Testis (tissue), 3 donors: ENCODE results near the gene SERTAD3. TPM values are rescaled to one million over a fixed set of nuclear protein-coding genes. Genes with fewer than 3 reads are reported as not detected.
"Not testable (repeated sequence)": the region's sequence is repeated elsewhere in the genome, so short reads cannot be mapped to it uniquely, and the experiment has no call there.

Source experiments
- DNase-seq: peaks from one replicate; pipeline ENCODE4 v3.0.0-alpha.2; 2019
- H3K27ac ChIP-seq, 2 donors: fragments of 200-600 bp; sonication (generic); one replicate each; pipeline ENCODE4 v1.5.1; 2019
- H3K27me3 ChIP-seq: fragments of 200-600 bp; sonication (generic); one replicate; pipeline ENCODE4 v1.5.1; 2019
- H3K36me3 ChIP-seq: fragments of 200-600 bp; sonication (generic); one replicate; pipeline ENCODE4 v1.5.1; 2017; ENCODE audit warnings: low read depth; ENCODE audit errors: missing control alignments
- H3K4me1 ChIP-seq: fragments of 200-600 bp; sonication (generic); one replicate; pipeline ENCODE4 v1.5.1; 2019
- H3K4me3 ChIP-seq, 2 donors: fragments of 200-600 bp; sonication (generic); one replicate each; pipeline ENCODE4 v1.5.1; 2017 to 2019
- H3K9me3 ChIP-seq: fragments of 200-600 bp; sonication (generic); one replicate; pipeline ENCODE4 v1.5.1; 2017
- CTCF ChIP-seq, 3 experiments: fragments of 450-650 bp in 2 of 3; fragments of 200-600 bp in 1 of 3; sonication (generic) in 1 of 3; IDR thresholded peaks; one replicate each; pipeline ENCODE4 v1.5.1; 2016 to 2019; ENCODE audit warnings: antibody characterized with exemption in 3 of 3, mild to moderate bottlenecking in 2 of 3, moderate library complexity in 1 of 3
- POLR2A ChIP-seq: fragments of 450-650 bp; IDR thresholded peaks from one replicate; pipeline ENCODE4 v1.6.1; 2017; ENCODE audit warnings: antibody characterized with exemption, mild to moderate bottlenecking, moderate library complexity
- WGBS, 2 donors: methylation state at CpG; one replicate each; pipeline ENCODE4 v1.1.5; 2018; 5-methylcytosine and 5-hydroxymethylcytosine counted together
- intact Hi-C: fragments of 100-400 bp; cut with DNase I; formaldehyde crosslinking; loops from one replicate; pipeline ENCODE4 v1.15.1; 2023; ENCODE audit warnings: low total_unique reads
- polyA plus RNA-seq: library from polyadenylated mRNA; stranded (reverse); fragments of 350-450 nt; fragmentation: Illumina TruSeq; extraction: RNeasy Lipid Tissue Mini Kit (QIAGEN cat#74804); gene quantifications from one replicate; pipeline ENCODE4 v1.2.3, GENCODE V29; 2014; ENCODE audit warnings: low read depth, low replicate concordance; ENCODE audit not compliant: insufficient read depth
- total RNA-seq, 2 donors: library from RNA; depleted of rRNA; stranded (reverse); fragments of >200 nt; gene quantifications; one replicate each; pipeline ENCODE4 v1.2.3, GENCODE V29; 2016

The SERTAD3 gene
- total and polyA plus RNA-seq, 3 donors from 2014 or later = 22.4 to 33.9 (median 24.3) TPM

- no peaks in the 10 kb centered on the region for H3K36me3 ChIP-seq
- H3K27ac ChIP-seq = no peak overlapping the region
- H3K4me3 ChIP-seq = no peak overlapping the region
- DNase-seq = no peak
- H3K9me3 ChIP-seq = no peaks in the 10 kb centered on the region
- H3K27me3 ChIP-seq = no peaks in the 10 kb centered on the region
- peaks cover 6% of the 10 kb centered on the region for H3K4me1 ChIP-seq
- 59 to 76% methylated on average over 12 to 16 of the region's 16 CpGs for WGBS, 2 donors
- no peak for TF ChIP-seq CTCF (IDR thresholded peaks at IDR 0.05)
- no peak for TF ChIP-seq POLR2A
- intact Hi-C loops = no loop called here
Observed at GRCh38 chr19:40411125-40411842, 32.9 kb downstream of the SERTAD3 start.

DNA sequence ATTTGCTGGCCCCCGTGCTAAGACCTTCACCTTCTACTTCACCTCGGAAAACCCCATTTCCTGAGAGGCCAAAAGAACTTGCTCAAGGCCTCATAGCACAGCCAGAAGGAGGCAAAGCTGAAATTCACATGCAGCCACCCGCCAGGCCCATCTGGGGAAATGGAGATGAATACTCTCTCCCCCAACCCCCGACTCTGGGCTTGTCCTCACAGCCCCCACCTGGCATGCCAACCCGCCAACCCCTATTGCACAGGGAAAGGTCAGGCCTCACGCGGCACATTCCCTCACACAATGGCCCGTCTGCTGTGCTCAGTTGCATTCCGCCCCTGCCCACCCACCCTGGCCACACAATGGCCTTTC lies 34.1 kb downstream of the SERTAD3 start:
- no peak overlapping the region for H3K27ac ChIP-seq

DNA sequence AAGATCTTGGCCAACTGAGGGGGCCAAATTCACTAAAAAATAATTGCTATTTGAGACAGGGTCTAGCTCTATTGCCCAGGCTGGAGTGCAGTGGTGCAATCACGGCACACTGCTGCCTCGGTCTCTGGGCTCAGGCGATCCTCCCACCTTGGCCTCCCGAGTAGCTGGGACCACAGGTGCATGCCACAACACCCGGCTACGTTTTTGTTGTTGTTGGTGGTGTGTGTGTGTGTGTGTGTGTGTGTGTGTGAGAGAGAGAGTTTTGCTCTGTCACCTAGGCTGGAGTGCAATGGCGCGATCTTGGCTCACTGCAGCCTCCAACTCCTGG lies 35.6 kb downstream of the SERTAD3 start:
- intact Hi-C loops, H3K27ac ChIP-seq, H3K36me3 ChIP-seq, H3K4me3 ChIP-seq, H3K27me3 ChIP-seq, H3K4me1 ChIP-seq, H3K9me3 ChIP-seq, DNase-seq: not testable (repeated sequence)
- whole genome bisulfite sequencing, 2 donors = 89 to 91% methylated on average over 3 to 8 of the region's 8 CpGs

More for the DNA sequence above, 34.1 kb downstream of the SERTAD3 start:
- Histone ChIP-seq H3K36me3 (no peaks in the 10 kb centered on the region), H3K9me3 (no peaks in the 10 kb centered on the region), H3K27me3 (no peaks in the 10 kb centered on the region), H3K4me1 (peaks cover 6% of the 10 kb centered on the region), H3K4me3 (no peak overlapping the region)
- intact Hi-C loops = no loop called here
- DNase-seq = no peak
- no peak for TF ChIP-seq CTCF (IDR thresholded peaks at IDR 0.05)
- TF ChIP-seq POLR2A = no peak
- WGBS, 2 donors = 59 to 69% methylated on average over 7 to 8 of the region's 9 CpGs

- TF ChIP-seq CTCF (IDR thresholded peaks at IDR 0.05) = no peak
- no peak for TF ChIP-seq POLR2A
- intact Hi-C loops = no loop called here
- Histone ChIP-seq H3K4me3 (no peak overlapping the region), H3K27me3 (no peaks in the 10 kb centered on the region), H3K9me3 (no peaks in the 10 kb centered on the region), H3K36me3 (no peaks in the 10 kb centered on the region), H3K4me1 (peaks cover 11% of the 10 kb centered on the region), H3K27ac (no peak overlapping the region)
- 65 to 70% methylated on average over 17 to 22 of the region's 22 CpGs for WGBS, 2 donors
- DNase-seq = no peak
Observed at GRCh38 chr19:40407714-40408597, 36.2 kb downstream of the SERTAD3 start.

DNA sequence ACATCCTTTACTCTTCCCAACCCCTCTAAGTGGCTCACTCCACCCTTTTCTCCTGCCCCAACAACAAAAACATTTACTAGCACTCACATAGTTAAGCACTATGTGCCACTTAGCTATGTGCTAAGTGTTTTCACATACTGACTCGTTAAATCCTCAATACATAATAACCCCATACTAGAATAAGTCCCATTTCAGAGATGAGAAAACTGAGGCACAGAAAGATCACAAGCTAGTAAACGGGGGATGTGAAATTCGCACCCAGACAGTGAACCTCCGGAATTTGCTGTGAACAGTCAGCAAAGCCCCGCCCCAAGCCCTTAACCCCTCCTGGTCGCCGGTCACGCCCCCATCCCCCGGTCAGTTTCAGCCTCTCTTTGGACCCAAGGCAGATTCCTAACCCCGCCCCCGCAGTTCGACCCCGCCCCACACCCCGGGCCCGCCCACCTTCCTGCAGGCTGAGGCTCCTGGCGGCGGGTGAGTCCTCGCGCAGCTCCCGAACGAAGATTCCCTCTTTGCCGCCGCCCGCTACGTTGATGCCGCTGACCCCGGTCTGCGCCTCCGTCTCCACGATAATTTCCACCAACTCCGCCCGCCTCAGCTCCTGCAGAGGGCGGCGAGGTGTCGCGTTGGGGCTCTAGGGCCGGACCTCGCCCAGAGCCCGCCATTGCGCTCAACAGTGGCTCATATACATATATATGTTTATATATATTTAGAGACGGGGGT lies 40.7 kb downstream of the SERTAD3 start:
- intact Hi-C loops = no loop called here
- peak; percentile 95 for DNase-seq
- no peak for TF ChIP-seq POLR2A
- no peak for TF ChIP-seq CTCF (IDR thresholded peaks at IDR 0.05)
- H3K4me3 ChIP-seq = peak overlapping the region; percentile 48 to 81
- H3K4me1 ChIP-seq = peaks cover 5% of the 10 kb centered on the region
- H3K27me3 ChIP-seq = no peaks in the 10 kb centered on the region
- H3K9me3 ChIP-seq = no peaks in the 10 kb centered on the region
- peak overlapping the region; percentile 83 to 87 for H3K27ac ChIP-seq
- WGBS, 2 donors = 0 to 2% methylated on average over 6 to 39 of the region's 41 CpGs
- no peaks in the 10 kb centered on the region for H3K36me3 ChIP-seq
